NCI-H146 treated with DMSO at 0.1 percent for 48 hours (cell line): ENCODE results near the gene METTL25.
"Not testable (repeated sequence)": the region's sequence is repeated elsewhere in the genome, so short reads cannot be mapped to it uniquely, and the experiment has no call there.

ENCODE experiments used
- DNase-seq: peaks from one replicate; lab custom pipeline; 2025; ENCODE audit not compliant: unreplicated experiment; lab: John Stamatoyannopoulos, UW

Gene METTL25, protein sequence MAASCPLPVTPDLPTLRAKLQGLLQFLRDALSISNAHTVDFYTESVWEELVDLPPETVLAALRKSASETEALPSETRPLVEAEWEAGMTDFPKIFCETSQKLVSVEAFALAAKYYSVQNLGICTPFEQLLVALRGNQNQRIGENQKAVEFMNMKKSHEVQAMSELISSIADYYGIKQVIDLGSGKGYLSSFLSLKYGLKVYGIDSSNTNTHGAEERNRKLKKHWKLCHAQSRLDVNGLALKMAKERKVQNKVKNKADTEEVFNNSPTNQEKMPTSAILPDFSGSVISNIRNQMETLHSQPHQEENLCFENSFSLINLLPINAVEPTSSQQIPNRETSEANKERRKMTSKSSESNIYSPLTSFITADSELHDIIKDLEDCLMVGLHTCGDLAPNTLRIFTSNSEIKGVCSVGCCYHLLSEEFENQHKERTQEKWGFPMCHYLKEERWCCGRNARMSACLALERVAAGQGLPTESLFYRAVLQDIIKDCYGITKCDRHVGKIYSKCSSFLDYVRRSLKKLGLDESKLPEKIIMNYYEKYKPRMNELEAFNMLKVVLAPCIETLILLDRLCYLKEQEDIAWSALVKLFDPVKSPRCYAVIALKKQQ

DNA sequence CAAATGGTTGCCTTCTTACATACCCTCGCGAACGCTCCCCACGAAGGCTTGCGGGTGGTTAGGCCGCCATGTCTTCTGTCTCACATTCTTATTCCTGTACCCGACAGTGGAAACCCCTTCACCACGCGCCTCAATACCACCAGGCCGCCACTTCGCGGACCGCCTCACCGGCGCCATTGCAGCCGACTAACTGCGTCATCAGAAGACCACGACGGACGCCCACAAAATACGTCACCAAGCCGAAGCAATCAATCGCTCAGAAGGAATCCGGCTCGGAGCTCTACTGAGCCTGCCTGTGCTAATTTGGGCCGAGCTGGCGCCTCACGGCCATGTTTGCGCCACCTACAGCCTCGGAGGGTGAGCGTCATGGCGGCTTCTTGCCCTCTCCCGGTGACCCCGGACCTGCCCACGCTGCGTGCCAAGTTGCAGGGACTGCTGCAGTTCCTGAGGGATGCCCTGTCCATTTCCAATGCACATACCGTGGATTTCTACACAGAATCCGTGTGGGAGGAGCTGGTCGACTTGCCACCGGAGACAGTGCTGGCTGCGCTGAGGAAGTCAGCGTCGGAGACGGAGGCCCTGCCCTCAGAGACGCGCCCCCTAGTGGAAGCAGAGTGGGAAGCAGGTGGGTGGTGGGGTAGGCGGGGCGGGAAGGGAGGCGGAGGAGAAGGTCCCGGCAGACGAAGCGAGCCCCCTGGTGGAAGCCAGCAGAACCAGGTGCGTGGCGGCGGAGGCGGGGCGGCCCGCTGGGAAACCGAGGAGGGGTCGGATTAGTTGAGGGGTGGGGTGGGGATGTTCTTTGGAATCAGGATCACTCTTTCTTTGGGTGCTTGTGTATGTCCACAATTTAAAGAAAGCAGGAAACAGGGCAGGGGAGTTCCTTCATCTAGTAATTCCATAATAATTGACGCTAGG is at the start of gene METTL25, which contains the start of gene CCDC59:
TSS of gene METTL25 (plus strand) at position 330 of the 915 bp plus-strand sequence. CDS start at position 367, 37 bp downstream.
TSS of gene CCDC59 (minus strand) at position 188 of the 915 bp plus-strand sequence. CDS start at position 177, 11 bp downstream.
- peak; percentile 93 for DNase-seq

DNA sequence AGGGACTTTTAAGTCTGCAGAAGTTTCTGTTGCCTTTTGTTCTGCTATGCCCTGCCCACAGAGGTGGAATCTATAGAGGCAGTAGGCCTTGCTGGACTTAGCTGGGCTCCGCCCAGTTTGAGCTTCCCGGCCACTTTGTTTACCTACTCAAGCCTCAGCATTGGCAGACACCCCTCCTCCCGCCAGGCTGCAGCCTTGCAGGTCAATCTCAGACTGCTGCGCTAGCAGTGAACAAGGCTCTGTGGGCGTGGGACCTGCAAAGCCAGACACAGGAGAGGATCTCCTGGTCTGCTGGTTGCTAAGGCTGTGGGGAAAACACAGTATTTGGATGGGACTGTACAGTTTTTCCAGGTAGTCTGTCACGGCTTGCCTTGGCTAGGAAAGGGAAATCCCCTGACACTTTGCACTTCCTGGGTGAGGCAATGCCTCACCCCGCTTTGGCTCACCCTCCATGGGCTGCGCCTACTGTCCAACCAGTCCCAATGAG is 43.9 kb upstream of the METTL25 start:
- no peak for DNase-seq

DNA sequence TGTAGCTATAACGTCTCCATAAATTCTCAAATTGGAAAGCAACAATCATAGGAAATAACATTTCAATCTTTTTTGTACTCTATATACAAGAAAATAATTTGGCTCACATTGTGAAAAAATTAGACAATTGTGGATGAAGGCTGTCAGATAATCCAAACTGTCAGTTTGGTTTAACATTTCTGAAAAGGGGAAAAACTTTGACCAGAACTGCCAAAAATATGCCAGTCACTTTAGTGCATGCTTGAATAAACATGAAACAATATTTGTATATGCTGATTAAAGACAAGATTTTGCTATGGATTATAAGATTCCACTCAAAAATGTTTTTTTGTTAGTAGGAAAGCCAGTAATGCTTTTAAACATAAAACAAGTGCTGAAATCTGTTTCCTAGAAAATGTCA is 39.1 kb upstream of the METTL25 start:
- no peak for DNase-seq

DNA sequence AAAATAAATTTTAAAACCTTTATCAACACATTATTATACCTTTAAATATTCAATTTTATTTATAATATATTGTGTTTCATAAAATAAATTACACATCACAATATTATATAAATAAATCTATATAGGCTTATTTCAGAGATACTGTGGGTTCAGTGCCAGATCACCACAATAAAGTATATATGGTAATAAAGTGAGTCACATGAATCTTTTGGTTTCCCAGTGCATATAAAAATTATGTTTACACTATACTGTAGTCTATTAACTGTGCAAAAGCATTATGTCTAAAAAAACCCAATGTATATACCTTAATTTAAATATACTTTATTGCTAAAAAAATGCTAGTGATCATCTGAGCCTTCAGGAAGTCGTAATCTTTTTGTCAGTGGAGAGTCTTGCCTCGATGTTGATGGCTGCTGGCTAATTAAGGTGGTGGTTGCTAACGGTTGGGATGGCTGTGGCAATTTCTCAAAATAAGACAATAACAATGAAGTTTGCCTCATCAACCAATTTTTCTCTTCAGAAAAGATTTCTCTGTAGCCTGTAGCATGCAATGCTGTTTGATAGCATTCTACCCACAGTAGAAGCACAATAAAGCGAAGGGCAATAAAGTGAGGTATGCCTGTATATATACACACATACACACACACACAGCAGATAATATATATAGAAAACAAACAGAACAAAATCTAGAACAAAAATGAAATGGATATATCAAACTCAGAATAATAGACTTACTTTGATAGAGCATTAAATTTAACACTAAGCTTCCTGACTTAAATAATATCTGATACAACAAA is 32.6 kb upstream of the METTL25 start:
- DNase-seq, result no peak

DNA sequence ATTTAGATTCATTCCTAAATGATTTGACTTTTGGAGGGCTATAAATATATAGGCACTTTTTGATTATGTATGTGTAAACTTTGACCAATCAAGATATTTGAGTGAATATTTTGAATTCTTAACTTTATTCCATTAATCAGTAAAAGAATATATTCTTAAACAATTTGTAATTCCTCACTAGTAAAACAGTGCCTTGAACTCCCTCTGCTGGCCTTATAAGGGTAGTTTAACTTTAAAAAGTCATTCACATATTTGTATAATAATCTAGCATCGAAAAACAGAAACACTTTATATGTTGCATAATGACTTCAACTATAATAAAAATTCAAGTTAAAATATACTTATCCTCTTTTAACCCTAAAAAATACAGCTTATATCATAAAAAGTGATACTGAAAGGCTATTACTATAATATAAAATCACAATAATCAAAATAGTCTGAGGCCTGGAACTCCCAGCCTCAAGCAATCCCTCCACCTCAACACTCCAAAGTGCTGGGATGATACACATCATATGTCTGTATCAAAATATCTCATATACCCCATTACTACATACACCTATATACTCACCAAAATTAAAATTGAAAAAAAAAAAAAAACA is 31.3 kb upstream of the METTL25 start:
- DNase-seq, result peak; percentile 58

DNA sequence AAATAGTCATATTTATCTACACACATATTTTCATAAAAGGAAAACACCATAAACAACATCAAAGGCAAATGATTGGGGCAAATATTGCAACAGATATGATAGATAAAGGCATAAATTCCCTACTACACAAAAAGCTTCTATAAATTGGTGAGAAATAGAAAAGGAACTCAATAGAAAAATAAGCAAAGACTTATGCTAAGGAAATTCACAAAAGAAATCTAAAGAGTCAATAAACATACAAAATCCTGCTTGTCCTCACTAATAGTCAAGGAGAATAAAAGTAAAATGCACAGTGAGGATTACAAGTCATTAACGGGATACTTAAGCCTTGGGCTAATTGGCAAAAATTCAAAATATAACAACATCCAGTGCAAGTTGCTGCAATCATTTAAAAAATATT is 30.5 kb upstream of the METTL25 start:
- DNase-seq, result no peak

DNA sequence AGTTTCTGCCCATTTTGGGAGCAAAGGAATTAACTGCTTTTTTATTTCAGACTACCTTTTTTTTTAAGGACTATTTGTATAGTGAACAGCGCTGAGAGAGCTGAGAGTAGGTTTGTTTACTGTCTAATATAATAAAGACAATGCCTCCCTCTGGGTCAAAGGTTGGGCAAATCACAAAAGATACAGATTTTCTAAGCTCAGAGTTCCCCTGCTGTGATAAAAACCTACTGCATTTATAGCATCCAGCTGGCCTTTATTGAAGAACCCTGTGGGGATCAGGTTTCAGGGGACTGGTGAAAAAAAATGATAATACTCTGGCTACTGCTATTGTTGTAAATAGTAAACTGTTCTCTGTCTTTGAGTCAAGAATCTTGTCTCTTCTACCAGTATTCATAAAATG is 28.8 kb upstream of the METTL25 start:
- peak; percentile 98 for DNase-seq

DNA sequence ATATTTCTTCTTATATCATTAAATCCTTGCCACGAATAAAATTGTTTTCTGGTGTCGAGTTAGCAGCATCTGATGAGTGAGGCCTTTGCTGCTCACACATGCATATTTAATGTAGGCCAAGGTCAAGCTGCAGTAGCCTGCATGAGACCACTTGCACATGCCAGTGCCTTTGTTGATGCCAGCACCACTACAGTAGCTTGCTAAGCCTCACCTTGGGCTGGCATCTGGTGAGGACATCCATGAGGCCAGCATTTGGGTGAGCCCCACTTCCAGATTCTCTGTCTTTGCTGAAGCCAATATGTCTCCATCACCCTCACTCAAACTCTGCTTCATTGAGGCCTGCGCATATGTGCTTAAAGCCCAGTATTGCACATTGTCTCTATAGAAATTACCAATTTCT is 8.2 kb upstream of the METTL25 start:
- DNase-seq, result no peak

DNA sequence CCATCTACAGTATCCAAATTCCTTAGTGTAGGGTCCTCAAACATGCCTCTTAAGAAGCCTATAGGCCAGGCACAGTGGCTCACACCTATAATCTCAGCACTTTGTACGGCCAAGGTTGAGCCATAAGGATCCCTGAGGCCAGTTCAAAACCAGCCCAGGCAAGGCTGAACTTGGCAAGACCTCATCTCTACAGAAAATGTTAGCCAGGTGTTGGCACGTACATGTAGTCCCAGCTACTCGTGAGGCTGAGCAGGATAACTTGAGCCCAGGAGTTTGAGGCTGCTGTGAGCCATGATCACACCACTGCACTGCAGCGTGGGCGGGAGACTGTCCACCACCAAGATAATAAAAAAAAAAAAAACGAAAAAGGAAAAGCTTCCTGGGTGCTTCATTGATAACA is 6.9 kb upstream of the METTL25 start:
- DNase-seq, result no peak

DNA sequence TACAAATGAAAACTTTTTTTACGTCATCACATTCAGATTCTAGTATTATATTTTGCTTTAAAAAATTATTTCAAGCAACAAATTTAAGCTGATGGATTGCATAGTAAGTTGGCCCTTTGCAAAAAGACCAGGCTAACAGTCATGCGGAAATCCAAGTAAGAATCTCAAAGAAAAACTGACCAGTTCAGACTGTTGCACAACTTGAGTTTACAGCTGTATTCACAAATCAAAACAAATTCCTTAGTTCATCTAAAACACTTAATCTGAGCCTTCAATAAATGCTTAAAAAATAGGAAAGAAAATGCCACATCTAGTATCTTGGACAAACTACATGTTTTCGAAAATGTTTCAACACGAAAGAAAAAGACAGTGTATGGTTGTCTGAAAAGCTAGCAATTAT is 989 bp upstream of the METTL25 start:
- no peak for DNase-seq

DNA sequence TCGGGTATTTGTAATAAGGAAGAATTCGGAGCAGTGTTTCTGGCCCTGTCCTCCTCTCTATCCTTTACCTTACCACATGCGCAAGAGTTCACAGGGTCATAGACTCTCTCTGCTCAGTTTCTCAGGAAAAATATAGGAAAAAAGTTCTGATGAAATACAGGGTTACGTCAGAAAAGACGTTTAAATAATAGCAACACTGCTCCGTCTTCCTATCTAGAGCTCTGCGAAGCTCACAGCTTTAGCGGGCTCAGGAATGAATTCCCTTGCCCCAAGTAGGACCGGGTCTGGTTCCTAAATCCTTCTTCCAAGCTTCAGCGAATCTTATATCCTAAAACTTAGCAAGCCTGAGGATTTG is 507 bp upstream of the METTL25 start:
- DNase-seq, result no peak

DNA sequence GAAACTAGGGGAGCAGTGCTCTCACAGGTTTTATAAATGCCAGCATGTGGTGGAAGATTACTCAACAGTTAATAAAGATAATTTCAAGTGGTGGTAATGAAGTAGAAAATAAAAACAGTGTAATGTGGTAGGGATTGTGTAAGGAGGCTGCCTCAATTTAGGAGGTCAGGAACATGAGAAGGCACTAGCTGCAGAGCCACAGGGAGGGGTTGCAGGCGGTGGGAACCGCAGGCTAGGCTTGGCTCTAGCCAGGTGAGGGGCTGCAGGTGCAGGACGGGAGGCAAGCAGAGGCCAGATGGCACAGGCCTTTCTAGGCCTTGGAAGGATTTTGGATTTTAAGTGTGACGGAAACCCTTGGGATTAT is 768 bp downstream of the METTL25 start:
- DNase-seq, result peak; percentile 27

DNA sequence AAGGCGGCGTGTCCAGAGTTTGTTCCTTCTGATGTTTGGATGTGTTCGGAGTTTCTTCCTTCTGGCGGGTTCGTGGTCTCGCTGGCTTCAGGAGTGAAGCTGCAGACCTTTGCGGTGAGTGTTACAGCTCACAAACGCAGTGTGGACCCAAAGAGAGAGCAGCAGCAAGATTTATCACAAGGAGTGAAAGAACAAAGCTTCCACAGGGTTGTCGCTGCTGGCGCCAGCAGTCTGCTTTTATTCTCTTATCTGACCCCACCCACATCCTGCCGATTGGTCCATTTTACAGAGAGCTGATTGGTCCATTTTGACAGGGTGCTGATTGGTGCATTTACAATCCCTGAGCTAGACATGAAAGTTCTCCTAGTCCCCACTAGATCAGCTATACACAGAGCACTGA is 2.5 kb downstream of the METTL25 start:
- not testable (repeated sequence) for DNase-seq

DNA sequence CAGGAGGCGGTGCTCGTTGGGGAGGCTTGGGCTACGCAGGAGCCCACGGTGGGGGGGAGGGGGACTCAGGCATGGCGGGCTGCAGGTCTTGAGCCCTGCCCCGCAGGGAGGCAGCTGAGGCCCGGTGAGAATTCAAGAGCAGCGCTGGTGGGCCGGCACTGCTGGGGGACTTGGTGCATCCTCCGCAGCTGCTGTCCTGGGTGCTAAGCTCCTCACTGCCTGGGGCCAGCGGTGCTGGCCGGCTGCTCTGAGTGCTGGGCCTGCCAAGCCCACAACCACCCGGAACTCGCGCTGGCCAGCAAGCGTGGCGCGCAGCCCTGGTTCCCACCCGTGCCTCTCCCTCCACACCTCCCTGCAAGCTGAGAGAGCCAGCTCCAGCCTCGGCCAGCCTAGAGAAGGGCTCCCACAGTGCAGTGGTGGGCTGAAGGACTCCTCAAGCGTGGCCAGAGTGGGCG is 3.2 kb downstream of the METTL25 start:
- no peak for DNase-seq

DNA sequence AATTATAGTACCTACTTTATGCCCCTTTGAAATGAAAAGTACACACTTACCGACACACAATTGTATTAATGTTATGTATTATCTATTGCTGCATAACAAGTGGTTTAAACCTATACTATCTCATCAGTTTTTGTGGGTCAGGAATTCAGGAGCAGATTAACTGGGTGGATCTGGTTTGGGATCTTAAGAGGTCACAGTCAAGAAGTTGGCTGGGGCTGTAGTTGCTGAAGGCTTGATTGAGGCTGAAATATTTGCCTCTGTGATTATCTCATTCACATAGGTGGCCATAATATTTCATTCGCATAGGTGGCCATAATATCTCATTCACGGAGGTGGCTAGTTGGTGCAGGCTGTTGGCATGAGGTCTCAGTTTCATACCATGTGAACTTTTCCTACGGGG is 5.7 kb downstream of the METTL25 start:
- DNase-seq, result no peak

DNA sequence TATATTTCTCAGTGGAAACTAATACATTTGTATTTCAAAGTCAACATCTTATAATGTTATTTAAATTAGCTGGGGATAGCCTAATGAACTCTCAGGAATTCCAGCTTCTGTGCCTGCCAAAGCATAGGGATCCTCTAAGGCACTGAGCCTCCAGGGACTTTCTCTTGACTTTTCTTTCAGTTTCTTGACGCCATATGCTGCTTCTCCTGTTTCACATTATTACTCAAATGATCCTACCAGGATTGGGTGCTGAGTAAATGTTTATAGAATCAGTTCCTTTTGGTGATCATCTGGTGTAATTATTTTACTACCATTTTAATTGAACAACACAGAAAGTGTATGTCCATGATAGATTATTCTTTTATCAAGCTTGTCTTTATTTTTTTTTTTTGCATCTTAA is 7.9 kb downstream of the METTL25 start:
- no peak for DNase-seq

DNA sequence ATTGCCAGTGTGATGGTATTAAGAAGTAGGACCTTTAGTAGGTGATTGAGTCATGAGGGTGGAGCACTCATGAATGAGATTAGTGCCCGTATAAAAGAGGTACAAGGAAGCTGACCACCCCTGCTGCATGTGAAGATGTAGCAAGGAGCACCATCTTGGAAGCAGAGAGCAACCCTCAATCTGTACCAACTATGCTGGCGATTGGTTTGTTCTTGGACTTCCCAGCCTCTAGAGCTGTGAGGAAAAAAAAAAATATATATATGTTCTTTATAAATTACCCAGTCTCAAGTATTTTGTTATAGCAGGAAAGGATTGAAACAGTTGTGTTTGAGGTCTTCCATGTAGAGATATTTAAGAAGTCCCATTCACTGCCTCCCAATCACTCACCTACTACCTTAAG is 16.9 kb downstream of the METTL25 start:
- DNase-seq, result no peak

DNA sequence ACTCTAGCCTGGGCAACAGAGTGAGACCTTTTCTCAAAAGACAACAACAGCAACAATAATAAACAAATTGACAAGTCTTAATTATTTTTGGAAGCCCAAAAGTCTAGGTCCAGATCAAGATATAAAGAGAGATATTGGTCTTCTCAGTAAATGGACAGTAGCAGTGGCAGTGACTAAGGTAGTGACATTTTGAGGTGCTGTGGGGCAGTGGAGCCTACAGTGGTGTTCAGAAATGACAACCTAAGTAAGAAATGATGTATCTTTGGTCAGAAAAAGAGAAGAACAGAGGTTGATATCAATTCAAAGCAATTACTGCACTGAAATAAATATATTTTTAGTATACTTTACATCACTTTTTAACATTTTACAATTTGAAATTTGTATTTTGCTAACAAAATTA is 20.7 kb downstream of the METTL25 start:
- no peak for DNase-seq

DNA sequence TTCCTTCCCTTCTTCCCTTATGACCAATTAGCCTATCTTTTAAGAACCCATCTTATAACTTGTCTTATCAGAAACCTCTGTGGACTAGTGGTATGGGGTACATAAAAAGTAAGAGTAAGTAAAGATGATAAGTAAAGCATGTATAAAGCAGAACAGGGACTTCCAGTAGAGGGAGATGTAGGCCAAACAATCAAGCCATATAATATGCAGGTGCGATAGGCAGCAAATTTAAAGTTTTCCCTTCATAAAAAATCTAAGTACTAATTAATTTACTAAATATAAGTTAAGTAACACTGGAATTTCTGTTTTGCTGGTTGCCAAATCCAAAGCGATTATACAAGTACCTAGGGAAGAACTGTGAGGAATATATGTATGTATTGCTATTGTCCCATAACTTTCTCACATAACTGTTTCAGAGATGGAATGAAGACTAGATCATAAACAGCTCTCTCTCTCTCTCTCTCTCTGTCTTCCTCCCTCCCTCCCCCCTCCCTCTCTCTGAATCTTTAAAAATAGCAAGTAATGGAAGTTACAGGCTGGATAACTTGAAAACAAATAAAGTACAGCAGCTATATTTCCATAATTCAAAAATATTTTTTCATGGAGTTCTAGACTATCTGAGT is 25.7 kb downstream of the METTL25 start:
- peak; percentile 28 for DNase-seq

DNA sequence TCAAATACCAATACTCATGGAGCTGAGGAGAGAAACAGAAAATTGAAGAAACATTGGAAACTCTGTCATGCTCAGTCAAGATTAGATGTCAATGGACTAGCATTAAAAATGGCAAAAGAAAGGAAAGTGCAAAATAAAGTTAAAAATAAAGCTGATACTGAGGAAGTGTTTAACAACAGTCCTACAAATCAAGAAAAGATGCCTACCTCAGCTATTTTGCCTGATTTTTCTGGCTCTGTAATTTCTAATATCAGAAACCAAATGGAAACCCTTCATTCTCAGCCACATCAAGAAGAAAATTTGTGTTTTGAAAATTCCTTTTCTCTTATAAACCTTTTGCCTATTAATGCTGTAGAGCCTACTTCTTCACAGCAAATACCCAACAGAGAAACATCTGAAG is 40.5 kb downstream of the METTL25 start:
- DNase-seq, result no peak
